ENCODE results near the gene NLRP2B. TPM values are rescaled to one million over a fixed set of nuclear protein-coding genes. Genes with fewer than 3 reads are reported as not detected.
"Not testable (repeated sequence)": the region's sequence is repeated elsewhere in the genome, so short reads cannot be mapped to it uniquely, and the experiment has no call there.

NLRP2B gene
- polyA plus RNA-seq, 6 donors from 2014 or later: 0.08 TPM; not detected in 5

DNA sequence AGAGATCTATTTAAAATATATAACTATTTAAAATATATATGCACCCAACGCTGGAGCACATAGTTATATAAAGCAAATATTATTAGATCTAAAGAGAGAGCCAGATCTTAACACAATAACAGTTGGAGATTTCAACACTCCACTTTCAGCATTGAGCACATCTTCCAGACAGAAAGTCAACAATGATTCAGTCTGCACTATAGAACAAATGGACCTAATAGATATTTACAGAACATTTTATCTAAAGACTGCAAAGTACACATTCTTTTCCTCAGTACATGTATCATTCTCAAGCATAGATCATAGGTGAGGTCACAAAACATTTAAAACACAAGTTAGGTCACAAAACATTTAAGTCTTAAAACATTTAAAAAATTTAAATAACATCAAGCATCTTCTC, 36.4 kb downstream of the NLRP2B start:
- Mint-ChIP-seq H3K4me3 (no peak overlapping the region), H3K9me3 (peaks cover 0 to 19% (median 5%) of the 10 kb centered on the region in 7 donors), H3K27me3 (no peaks in the 10 kb centered on the region), H3K4me1 (no peaks in the 10 kb centered on the region), H3K36me3 (peaks cover 0 to 7% of the 10 kb centered on the region in 2 donors), H3K27ac (no peak overlapping the region)
- DNase-seq: no peak
- ATAC-seq (ENCODE audit: low read depth in 2 of 2): no peak

GRCh38 chrX:57641338-57641737, 38.7 kb downstream of the NLRP2B start:
- Mint-ChIP-seq H3K9me3 (peaks cover 2 to 36% (median 13%) of the 10 kb centered on the region in 7 donors), H3K4me3 (no peak overlapping the region), H3K36me3 (peaks cover 0 to 7% of the 10 kb centered on the region in 2 donors), H3K27ac (no peak overlapping the region), H3K27me3 (no peaks in the 10 kb centered on the region), H3K4me1 (no peaks in the 10 kb centered on the region)
- no peak for DNase-seq
- ATAC-seq (ENCODE audit: low read depth in 2 of 2): no peak

DNA sequence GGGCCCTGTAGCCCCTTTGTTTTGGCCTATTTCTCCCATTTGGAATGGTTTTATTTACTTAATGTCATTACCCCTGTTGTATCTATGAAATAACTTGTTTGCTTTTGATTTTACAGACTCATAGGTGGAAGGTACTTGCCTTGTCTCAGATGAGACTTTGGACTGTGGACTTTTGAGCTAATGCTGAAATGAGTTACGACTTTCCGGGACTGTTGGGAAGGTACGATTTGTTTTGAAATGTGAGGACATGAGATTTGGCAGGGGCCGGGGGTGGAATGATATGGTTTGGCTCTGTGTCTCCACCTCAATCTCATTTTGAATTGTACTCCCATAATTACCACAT, 39.4 kb downstream of the NLRP2B start:
- Mint-ChIP-seq H3K27ac (no peak overlapping the region), H3K9me3 (peaks cover 6 to 42% (median 20%) of the 10 kb centered on the region in 7 donors), H3K4me1 (no peaks in the 10 kb centered on the region), H3K36me3 (peaks cover 0 to 7% of the 10 kb centered on the region in 2 donors), H3K27me3 (no peaks in the 10 kb centered on the region), H3K4me3 (no peak overlapping the region)
- no peak for DNase-seq
- no peak for ATAC-seq (ENCODE audit: low read depth in 2 of 2)

DNA sequence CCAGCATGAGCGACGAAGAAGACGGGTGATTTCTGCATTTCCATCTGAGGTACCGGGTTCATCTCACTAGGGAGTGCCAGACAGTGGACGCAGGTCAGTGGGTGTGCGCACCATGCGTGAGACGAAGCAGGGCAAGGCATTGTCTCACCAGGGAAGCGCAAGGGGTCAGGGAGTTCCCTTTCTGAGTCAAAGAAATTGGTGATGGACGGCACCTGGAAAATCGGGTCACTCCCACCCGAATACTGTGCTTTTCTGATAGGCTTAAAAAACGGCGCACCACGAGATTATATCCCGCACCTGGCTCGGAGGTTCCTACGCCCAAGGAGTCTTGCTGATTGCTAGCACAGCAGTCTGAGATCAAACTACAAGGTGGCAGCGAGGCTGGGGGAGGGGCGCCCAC, 50.6 kb downstream of the NLRP2B start:
- not testable (repeated sequence) for DNase-seq; H3K27me3 Mint-ChIP-seq; H3K4me3 Mint-ChIP-seq; H3K27ac Mint-ChIP-seq; ATAC-seq (ENCODE audit: low read depth in 2 of 2); H3K36me3 Mint-ChIP-seq; H3K4me1 Mint-ChIP-seq
- H3K9me3 Mint-ChIP-seq: peaks cover 7 to 54% (median 35%) of the 10 kb centered on the region in 7 donors

Other genes starting within 250 kb of the NLRP2B start
- gene ZXDB, start 88.2 kb downstream of the NLRP2B start, polyA plus RNA-seq (ENCODE audit: low read depth in 6 of 6): 10 to 100 TPM in 1 of 6 donors, 1 to 10 TPM in 5; 1.0 to 13.8 (median 8.7) TPM
- gene ZXDA, start 230.2 kb upstream of the NLRP2B start, polyA plus RNA-seq (ENCODE audit: low read depth in 6 of 6): 1 to 10 TPM in 5 of 6 donors, under 1 TPM in 1; 0.10 to 8.9 (median 6.3) TPM

Measured in naive B cell (primary cell).